GM12864 (cell line): ENCODE measurements around the gene FFAR2.

Source experiments
- DNase-seq: peaks from one replicate; pipeline ENCODE4 v3.0.0-alpha.2; 2011; ENCODE audit warnings: low read depth
- H3K4me3 ChIP-seq: 2 replicates; pipeline ENCODE4 v1.5.1; 2011; ENCODE audit warnings: mild to moderate bottlenecking, low read depth, low read length, control low read depth
- TF ChIP-seq, protein P1 (sequence below): IDR thresholded peaks from 2 replicates; pipeline ENCODE4 v1.5.1; 2011; ENCODE audit warnings: low read depth, mild to moderate bottlenecking, moderate library complexity, low read length, control low read depth, inconsistent platforms; ENCODE audit errors: missing control alignments

FFAR2 gene

DNA sequence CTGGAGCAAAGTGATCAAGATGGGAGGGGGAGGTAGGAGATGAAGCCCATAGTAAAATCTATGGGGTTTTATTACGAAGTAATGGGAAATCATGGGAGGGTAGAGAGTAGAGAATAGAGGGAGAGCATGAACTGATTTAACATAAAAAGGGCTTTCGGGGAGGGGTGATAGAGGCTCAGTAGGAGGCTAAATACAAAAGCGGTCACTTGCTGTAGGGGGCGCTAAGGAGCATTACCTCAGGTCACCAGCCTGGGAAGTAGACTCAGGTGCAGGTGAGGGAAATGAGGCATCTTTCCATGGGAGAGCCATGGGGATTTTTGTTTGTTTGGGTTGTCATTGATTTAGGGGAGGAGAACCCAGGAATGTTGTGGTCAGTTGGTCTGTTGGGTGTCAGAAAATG, 28.1 kb downstream of the FFAR2 start:
- DNase-seq, result no peak
- TF ChIP-seq, protein P1, sequence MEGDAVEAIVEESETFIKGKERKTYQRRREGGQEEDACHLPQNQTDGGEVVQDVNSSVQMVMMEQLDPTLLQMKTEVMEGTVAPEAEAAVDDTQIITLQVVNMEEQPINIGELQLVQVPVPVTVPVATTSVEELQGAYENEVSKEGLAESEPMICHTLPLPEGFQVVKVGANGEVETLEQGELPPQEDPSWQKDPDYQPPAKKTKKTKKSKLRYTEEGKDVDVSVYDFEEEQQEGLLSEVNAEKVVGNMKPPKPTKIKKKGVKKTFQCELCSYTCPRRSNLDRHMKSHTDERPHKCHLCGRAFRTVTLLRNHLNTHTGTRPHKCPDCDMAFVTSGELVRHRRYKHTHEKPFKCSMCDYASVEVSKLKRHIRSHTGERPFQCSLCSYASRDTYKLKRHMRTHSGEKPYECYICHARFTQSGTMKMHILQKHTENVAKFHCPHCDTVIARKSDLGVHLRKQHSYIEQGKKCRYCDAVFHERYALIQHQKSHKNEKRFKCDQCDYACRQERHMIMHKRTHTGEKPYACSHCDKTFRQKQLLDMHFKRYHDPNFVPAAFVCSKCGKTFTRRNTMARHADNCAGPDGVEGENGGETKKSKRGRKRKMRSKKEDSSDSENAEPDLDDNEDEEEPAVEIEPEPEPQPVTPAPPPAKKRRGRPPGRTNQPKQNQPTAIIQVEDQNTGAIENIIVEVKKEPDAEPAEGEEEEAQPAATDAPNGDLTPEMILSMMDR, result peak; percentile 50
- H3K4me3 ChIP-seq, result no peak overlapping the region

DNA sequence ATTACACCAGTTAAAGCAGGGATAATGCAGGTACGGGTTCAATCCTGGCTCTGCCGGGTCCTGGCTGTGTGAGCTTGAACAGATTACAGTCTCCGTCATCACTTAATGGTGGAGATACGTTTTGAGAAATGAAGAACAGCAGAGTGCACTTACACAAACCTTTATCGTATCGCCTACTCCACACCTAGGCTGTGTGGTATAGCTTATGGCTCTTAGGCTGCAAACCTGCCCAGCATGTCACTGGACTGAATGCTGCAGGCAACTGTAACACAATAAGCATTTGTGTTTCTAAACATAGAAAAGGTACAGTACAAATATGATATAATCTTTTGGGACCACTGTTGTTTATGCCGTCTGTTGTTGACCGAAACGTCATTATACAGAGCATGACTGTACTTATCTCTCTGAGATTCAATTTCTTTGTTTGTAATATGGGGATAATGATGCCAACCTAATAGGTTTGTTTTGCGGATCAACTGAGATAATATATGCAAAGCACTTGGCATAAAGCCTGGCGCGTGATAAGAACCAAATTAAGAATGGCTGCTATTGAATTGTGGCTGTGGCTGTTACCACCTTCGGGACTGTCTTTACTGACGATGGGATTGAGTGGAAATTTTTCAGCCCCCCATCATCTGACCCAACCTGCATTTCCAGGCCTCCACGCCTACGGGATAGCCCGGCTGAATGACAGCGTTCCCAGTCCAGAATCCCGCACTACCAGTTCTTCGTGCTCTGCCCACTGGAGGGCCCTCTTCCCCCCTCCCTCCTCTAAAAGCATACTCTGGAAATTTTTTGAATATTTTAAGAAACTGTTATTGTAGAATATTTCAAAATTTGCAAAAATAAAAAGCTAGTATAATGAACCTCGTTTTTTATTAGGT, 31.0 kb downstream of the FFAR2 start:
- DNase-seq, result no peak
- TF ChIP-seq, protein P1, result no peak
- no peak overlapping the region for H3K4me3 ChIP-seq

DNA sequence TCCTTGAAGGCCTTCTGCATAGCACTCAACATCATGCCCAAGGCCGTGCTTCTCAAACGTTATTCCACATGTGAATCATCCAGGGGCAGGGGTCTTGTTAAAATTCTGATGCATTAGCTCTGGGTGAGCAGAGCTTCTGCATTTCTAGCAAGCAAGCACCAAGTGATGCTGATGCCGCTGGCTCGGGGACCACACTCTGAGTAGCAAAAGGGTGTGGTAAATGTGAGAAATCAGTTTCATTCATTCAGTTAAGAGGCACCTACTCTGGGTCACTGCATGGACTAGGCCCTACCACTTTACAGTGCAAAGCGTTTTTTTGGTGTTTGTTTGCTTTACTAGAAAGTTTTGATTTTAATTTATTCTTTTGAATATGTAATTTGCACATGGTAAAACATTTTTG, 35.0 kb downstream of the FFAR2 start:
- DNase-seq, result no peak
- H3K4me3 ChIP-seq, result no peak overlapping the region
- TF ChIP-seq, protein P1, result no peak

DNA sequence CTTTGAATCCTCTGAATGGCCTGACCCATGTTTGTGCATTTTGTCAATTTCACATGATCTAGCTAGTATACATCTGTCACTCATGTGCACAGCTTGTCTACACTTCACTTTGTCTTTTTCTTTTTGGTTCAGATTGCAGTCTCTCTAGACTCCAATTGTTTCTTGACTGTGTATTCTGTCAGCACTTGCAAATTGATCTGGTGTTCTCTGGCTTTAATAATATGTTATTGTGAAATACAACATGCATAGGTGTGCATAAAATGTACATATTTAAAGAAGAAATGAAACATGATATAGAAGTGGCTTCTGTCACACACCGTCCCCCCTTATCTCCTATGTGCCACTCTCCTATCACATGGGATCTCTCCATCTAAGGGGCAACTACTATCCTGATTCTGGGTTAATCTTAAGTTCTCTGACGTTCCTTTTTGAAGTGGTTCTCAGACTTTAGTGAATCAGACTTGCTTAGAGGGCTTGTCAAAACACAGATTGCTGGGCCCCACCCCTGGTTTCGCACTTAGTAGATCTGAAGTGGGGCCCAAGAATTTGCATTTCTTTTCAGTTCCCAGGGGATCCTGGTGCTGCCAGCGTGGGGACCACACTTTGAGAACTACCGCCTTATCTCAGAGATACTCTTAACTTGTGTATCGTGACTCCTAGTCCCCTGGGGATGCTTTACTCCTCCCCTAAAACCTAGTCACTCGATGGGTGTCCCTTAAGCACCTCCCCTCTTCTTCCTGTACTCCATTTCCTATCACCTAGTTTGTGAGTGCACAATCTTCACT, 36.4 kb downstream of the FFAR2 start:
- no peak overlapping the region for H3K4me3 ChIP-seq
- TF ChIP-seq, protein P1, result no peak
- peak; percentile 95 for DNase-seq

DNA sequence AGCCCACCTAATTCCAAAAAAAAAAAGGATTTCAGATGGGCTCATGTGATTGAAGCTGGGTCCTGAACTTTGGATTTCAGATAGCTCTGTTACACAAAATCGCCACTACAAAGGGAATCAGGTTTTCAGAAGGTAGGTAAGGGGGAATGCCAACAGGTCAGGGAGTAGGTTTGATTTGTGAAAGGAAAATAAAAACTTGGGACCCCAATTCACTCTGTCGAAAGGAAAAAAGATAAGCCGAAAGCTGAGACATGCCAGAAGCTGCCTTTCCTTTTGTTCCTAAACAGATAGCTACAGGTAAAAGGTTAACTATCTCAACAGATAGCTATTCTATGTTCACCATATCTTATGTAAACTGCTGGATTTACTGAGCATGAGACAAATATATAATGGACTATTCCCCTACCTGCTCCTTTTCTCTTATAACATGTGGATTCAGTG, 38.2 kb downstream of the FFAR2 start:
- H3K4me3 ChIP-seq, result no peak overlapping the region
- TF ChIP-seq, protein P1, result no peak
- no peak for DNase-seq

- TF ChIP-seq, protein P1, result no peak
- no peak overlapping the region for H3K4me3 ChIP-seq
Measured at GRCh38 chr19:35487656-35488182, 39.7 kb downstream of the FFAR2 start.

More at GRCh38 chr19:35487656-35488182, 39.7 kb downstream of the FFAR2 start:
- DNase-seq, result no peak
